Sigmoid colon (tissue), 3 donors: ENCODE measurements around the gene KCNE4.

Experiments
- POLR2A ChIP-seq, 2 donors: fragments of 450-650 bp; IDR thresholded peaks; one replicate each; pipeline ENCODE4 v1.6.1; 2016; ENCODE audit warnings: antibody characterized with exemption in 2 of 2, mild to moderate bottlenecking in 2 of 2, moderate library complexity in 2 of 2
- TF ChIP-seq, protein P1 (sequence below), 4 experiments: fragments of 450-650 bp in 3 of 4; fragments of 200-600 bp in 1 of 4; IDR thresholded peaks; one replicate each; pipeline ENCODE4 v1.5.1; 2016 to 2019; ENCODE audit warnings: antibody characterized with exemption in 4 of 4, mild to moderate bottlenecking in 3 of 4, moderate library complexity in 2 of 4

DNA sequence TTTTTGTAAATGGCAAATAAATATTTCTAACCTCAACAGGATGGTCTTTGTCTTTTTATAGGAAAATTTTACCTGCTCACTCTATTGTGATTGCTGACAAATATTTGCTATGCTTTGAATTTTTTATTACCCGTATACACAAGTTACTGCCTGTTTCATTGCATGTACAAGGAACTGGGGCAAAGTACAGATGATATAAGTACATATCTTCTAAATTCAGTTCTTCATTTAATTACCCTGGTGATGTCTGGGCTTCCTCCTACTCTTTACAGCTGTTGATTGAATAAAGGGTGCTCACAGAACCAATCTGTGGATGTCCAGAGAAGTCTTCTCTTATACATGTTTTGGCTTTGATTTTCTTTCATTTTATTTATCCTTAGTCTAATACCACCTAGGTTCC, 26.5 kb downstream of the KCNE4 start:
- TF ChIP-seq, protein P1, sequence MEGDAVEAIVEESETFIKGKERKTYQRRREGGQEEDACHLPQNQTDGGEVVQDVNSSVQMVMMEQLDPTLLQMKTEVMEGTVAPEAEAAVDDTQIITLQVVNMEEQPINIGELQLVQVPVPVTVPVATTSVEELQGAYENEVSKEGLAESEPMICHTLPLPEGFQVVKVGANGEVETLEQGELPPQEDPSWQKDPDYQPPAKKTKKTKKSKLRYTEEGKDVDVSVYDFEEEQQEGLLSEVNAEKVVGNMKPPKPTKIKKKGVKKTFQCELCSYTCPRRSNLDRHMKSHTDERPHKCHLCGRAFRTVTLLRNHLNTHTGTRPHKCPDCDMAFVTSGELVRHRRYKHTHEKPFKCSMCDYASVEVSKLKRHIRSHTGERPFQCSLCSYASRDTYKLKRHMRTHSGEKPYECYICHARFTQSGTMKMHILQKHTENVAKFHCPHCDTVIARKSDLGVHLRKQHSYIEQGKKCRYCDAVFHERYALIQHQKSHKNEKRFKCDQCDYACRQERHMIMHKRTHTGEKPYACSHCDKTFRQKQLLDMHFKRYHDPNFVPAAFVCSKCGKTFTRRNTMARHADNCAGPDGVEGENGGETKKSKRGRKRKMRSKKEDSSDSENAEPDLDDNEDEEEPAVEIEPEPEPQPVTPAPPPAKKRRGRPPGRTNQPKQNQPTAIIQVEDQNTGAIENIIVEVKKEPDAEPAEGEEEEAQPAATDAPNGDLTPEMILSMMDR (IDR thresholded peaks at IDR 0.05) = no peak
- TF ChIP-seq POLR2A (IDR thresholded peaks at IDR 0.05) = no peak
